Body of pancreas (tissue), 4 donors: Measurements from ENCODE around the gene SCFD2.

Source experiments
- POLR2A ChIP-seq, 3 donors: fragments of 450-650 bp; IDR thresholded peaks; one replicate each; pipeline ENCODE4 v1.6.1; 2016; ENCODE audit warnings: antibody characterized with exemption in 3 of 3, mild to moderate bottlenecking in 2 of 3
- TF ChIP-seq, protein P1 (sequence below), 7 experiments: fragments of 450-650 bp in 4 of 7; fragments of 200-600 bp in 3 of 7; sonication (generic) in 3 of 7; IDR thresholded peaks; one replicate each; pipeline ENCODE4 v1.5.1; 2016 to 2019; ENCODE audit warnings: antibody characterized with exemption in 7 of 7

DNA sequence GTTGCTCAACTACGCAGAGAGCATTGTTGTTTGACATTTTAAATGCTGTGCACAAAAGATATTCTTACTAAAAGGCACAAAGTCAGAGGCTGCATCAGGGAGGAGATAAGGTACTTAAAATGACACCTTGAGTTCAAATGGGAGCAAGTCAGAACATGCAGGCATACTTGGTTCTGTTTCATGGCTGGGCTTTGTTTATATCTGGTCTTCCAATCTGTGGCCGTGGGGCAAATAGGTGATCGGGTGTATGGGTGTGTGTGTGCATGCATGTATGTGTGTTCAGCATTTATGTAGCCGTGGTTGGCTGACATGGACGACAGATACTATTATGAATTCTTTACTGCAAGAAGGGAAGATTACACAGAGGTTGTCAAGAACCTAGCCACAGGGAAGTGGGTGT lies 397.6 kb downstream of the SCFD2 start:
- TF ChIP-seq, protein P1, sequence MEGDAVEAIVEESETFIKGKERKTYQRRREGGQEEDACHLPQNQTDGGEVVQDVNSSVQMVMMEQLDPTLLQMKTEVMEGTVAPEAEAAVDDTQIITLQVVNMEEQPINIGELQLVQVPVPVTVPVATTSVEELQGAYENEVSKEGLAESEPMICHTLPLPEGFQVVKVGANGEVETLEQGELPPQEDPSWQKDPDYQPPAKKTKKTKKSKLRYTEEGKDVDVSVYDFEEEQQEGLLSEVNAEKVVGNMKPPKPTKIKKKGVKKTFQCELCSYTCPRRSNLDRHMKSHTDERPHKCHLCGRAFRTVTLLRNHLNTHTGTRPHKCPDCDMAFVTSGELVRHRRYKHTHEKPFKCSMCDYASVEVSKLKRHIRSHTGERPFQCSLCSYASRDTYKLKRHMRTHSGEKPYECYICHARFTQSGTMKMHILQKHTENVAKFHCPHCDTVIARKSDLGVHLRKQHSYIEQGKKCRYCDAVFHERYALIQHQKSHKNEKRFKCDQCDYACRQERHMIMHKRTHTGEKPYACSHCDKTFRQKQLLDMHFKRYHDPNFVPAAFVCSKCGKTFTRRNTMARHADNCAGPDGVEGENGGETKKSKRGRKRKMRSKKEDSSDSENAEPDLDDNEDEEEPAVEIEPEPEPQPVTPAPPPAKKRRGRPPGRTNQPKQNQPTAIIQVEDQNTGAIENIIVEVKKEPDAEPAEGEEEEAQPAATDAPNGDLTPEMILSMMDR (IDR thresholded peaks at IDR 0.05), result no peak
- TF ChIP-seq POLR2A (IDR thresholded peaks at IDR 0.05), result no peak
